ENCODE measurements around the gene AOAH. TPM values are rescaled to one million over a fixed set of nuclear protein-coding genes. Genes with fewer than 3 reads are reported as not detected.

The AOAH gene
- total RNA-seq, 1 donor = not detected

GRCh38 chr7:36739351-36739750, 15.1 kb upstream of the AOAH start:
- no peak overlapping the region for H3K4me3 ChIP-seq (ENCODE audit: low read depth, low read length)
- TF ChIP-seq, protein P1, sequence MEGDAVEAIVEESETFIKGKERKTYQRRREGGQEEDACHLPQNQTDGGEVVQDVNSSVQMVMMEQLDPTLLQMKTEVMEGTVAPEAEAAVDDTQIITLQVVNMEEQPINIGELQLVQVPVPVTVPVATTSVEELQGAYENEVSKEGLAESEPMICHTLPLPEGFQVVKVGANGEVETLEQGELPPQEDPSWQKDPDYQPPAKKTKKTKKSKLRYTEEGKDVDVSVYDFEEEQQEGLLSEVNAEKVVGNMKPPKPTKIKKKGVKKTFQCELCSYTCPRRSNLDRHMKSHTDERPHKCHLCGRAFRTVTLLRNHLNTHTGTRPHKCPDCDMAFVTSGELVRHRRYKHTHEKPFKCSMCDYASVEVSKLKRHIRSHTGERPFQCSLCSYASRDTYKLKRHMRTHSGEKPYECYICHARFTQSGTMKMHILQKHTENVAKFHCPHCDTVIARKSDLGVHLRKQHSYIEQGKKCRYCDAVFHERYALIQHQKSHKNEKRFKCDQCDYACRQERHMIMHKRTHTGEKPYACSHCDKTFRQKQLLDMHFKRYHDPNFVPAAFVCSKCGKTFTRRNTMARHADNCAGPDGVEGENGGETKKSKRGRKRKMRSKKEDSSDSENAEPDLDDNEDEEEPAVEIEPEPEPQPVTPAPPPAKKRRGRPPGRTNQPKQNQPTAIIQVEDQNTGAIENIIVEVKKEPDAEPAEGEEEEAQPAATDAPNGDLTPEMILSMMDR (IDR thresholded peaks at IDR 0.05; ENCODE audit: insufficient read depth, low read depth, low read length) = no peak
- no peak for DNase-seq (ENCODE audit: low read depth)

- TF ChIP-seq, protein P1 (IDR thresholded peaks at IDR 0.05; ENCODE audit: insufficient read depth, low read depth, low read length) = no peak
- H3K4me3 ChIP-seq (ENCODE audit: low read depth, low read length) = no peak overlapping the region
- no peak for DNase-seq (ENCODE audit: low read depth)
These were observed 12.6 kb upstream of the AOAH start for GRCh38 chr7:36736899-36737211.

DNA sequence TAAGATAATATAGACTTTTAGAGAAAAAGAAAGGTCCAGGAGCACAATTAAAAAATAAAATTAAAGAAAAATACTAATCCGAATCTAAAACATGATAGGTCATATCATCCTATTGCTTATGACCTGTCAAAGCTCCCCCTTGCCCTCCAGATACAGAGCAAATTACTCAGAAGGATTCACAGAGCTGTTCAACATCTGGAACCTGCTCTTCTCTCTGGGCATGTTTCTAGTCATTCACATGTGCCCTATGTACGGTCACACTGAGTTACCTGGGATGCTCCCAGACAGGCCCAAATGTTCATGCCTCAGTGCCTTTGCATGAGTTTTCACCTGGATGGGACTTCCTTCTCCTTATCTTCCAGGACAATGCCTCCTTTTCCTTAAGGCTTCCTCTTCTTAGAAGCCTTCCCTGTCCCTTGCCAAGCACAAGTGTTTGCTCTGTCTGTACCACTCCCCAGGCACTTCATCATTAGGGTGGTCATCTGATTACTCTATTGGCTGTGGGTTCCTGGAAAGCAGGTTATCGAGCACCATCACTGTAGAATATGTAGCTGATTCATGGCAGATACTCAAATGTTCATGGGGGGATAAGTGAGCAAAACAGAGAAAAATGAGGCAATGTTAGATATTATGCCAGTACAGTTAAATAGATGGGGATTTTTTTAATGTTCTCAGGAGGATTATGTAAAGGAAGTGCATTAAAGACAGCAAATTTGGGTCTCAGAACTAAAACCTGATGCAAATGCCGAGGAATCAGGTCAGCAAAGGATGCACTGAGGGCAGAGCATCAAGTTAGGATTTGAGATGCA, 12.0 kb upstream of the AOAH start:
- TF ChIP-seq, protein P1 (IDR thresholded peaks at IDR 0.05; ENCODE audit: insufficient read depth, low read depth, low read length) = no peak
- H3K4me3 ChIP-seq (ENCODE audit: low read depth, low read length) = no peak overlapping the region
- DNase-seq (ENCODE audit: low read depth) = no peak

- TF ChIP-seq, protein P1 (IDR thresholded peaks at IDR 0.05; ENCODE audit: insufficient read depth, low read depth, low read length) = no peak
- no peak overlapping the region for H3K4me3 ChIP-seq (ENCODE audit: low read depth, low read length)
- DNase-seq (ENCODE audit: low read depth) = no peak
These were observed 10.9 kb upstream of the AOAH start for GRCh38 chr7:36735172-36735571.

GRCh38 chr7:36734731-36735130, 10.4 kb upstream of the AOAH start:
- H3K4me3 ChIP-seq (ENCODE audit: low read depth, low read length) = no peak overlapping the region
- TF ChIP-seq, protein P1 (IDR thresholded peaks at IDR 0.05; ENCODE audit: insufficient read depth, low read depth, low read length) = no peak
- no peak for DNase-seq (ENCODE audit: low read depth)

- DNase-seq (ENCODE audit: low read depth) = no peak
- TF ChIP-seq, protein P1 (IDR thresholded peaks at IDR 0.05; ENCODE audit: insufficient read depth, low read depth, low read length) = no peak
- no peak overlapping the region for H3K4me3 ChIP-seq (ENCODE audit: low read depth, low read length)
These were observed 9.1 kb upstream of the AOAH start for GRCh38 chr7:36733411-36733810.

- no peak for DNase-seq (ENCODE audit: low read depth)
- TF ChIP-seq, protein P1 (IDR thresholded peaks at IDR 0.05; ENCODE audit: insufficient read depth, low read depth, low read length) = no peak
- no peak overlapping the region for H3K4me3 ChIP-seq (ENCODE audit: low read depth, low read length)
These were observed 8.5 kb upstream of the AOAH start for GRCh38 chr7:36732806-36733205.

Data from fibroblast of villous mesenchyme (primary cell).